Astrocyte (in vitro differentiated cells and primary cell): ENCODE measurements around the gene CPED1. TPM values are rescaled to one million over a fixed set of nuclear protein-coding genes. Genes with fewer than 3 reads are reported as not detected.
"Not testable (repeated sequence)": the region's sequence is repeated elsewhere in the genome, so short reads cannot be mapped to it uniquely, and the experiment has no call there.

Experiments
- DNase-seq: peaks from one replicate; pipeline ENCODE4 v3.0.0-alpha.2; 2010; ENCODE audit warnings: low read depth
- FAIRE-seq: peaks from 2 replicates; lab custom pipeline; 2011; peaks lifted over from hg19 to GRCh38; lab: Jason Lieb, UNC
- H2AFZ ChIP-seq: 2 replicates; pipeline ENCODE4 v1.6.0; 2012; ENCODE audit warnings: low read depth, low read length, inconsistent platforms
- H3K27ac ChIP-seq: 2 replicates; pipeline ENCODE4 v1.5.1; 2011; ENCODE audit warnings: low read depth, low read length, inconsistent platforms
- H3K27me3 ChIP-seq: 2 replicates; pipeline ENCODE4 v1.6.0; 2011; ENCODE audit warnings: low read length, inconsistent platforms; ENCODE audit not compliant: insufficient read depth
- H3K36me3 ChIP-seq: 2 replicates; pipeline ENCODE4 v1.5.1; 2011; ENCODE audit warnings: low read length, inconsistent platforms; ENCODE audit not compliant: insufficient read depth
- H3K4me1 ChIP-seq: 2 replicates; pipeline ENCODE4 v1.5.1; 2011; ENCODE audit warnings: low read length, inconsistent platforms; ENCODE audit not compliant: insufficient read depth
- H3K4me2 ChIP-seq: 2 replicates; pipeline ENCODE4 v1.6.0; 2012; ENCODE audit warnings: low read length, inconsistent platforms
- H3K4me3 ChIP-seq: 2 replicates; pipeline ENCODE4 v1.5.1; 2011; ENCODE audit warnings: low read depth, mild to moderate bottlenecking, low read length, inconsistent platforms; ENCODE audit not compliant: insufficient read depth
- H3K79me2 ChIP-seq: 2 replicates; pipeline ENCODE4 v1.6.0; 2012; ENCODE audit warnings: mild to moderate bottlenecking, low read length, inconsistent platforms; ENCODE audit not compliant: insufficient read depth
- H3K9ac ChIP-seq: 2 replicates; pipeline ENCODE4 v1.6.0; 2012; ENCODE audit warnings: mild to moderate bottlenecking, low read length, inconsistent platforms
- H3K9me3 ChIP-seq: 2 replicates; pipeline ENCODE4 v1.5.1; 2012; ENCODE audit warnings: low read depth, mild to moderate bottlenecking, low read length, inconsistent platforms; ENCODE audit not compliant: insufficient read depth
- H4K20me1 ChIP-seq: 2 replicates; pipeline ENCODE4 v1.6.0; 2012; ENCODE audit warnings: low read length, inconsistent platforms; ENCODE audit not compliant: insufficient read depth
- H3K27ac Mint-ChIP-seq: one replicate; pipeline ENCODE4 v1.8.0; 2021; ENCODE audit warnings: mild to moderate bottlenecking, mixed read lengths; ENCODE audit not compliant: unreplicated experiment
- H3K27me3 Mint-ChIP-seq: one replicate; pipeline ENCODE4 v1.8.0; 2021; ENCODE audit warnings: low read depth, mixed read lengths; ENCODE audit not compliant: unreplicated experiment
- H3K36me3 Mint-ChIP-seq: one replicate; pipeline ENCODE4 v1.8.0; 2021; ENCODE audit warnings: low read depth, mixed read lengths; ENCODE audit not compliant: unreplicated experiment
- H3K4me1 Mint-ChIP-seq: one replicate; pipeline ENCODE4 v1.8.0; 2021; ENCODE audit warnings: low read depth, mixed read lengths; ENCODE audit not compliant: unreplicated experiment
- H3K4me3 Mint-ChIP-seq: one replicate; pipeline ENCODE4 v1.8.0; 2021; ENCODE audit warnings: mild to moderate bottlenecking, moderate library complexity, mixed read lengths; ENCODE audit not compliant: unreplicated experiment
- H3K9me3 Mint-ChIP-seq: one replicate; pipeline ENCODE4 v1.8.0; 2021; ENCODE audit warnings: mild to moderate bottlenecking, mixed read lengths; ENCODE audit not compliant: unreplicated experiment
- EZH2 ChIP-seq: IDR thresholded peaks from 2 replicates; pipeline ENCODE4 v1.6.1; 2012; ENCODE audit warnings: mild to moderate bottlenecking, low read length, inconsistent platforms; ENCODE audit not compliant: insufficient read depth
- total RNA-seq: library from RNA; stranded (reverse); gene quantifications from 2 replicates; pipeline ENCODE4 v1.2.1, GENCODE V29; 2021
- TF ChIP-seq, protein P1 (sequence below): IDR thresholded peaks from 2 replicates; pipeline ENCODE4 v1.5.1; 2011; ENCODE audit warnings: low read depth, mild to moderate bottlenecking, inconsistent platforms, low read length, moderate library complexity; ENCODE audit not compliant: insufficient read depth

Gene CPED1
- total RNA-seq, 1 donor from 2014 or later, result 6.1 TPM

DNA sequence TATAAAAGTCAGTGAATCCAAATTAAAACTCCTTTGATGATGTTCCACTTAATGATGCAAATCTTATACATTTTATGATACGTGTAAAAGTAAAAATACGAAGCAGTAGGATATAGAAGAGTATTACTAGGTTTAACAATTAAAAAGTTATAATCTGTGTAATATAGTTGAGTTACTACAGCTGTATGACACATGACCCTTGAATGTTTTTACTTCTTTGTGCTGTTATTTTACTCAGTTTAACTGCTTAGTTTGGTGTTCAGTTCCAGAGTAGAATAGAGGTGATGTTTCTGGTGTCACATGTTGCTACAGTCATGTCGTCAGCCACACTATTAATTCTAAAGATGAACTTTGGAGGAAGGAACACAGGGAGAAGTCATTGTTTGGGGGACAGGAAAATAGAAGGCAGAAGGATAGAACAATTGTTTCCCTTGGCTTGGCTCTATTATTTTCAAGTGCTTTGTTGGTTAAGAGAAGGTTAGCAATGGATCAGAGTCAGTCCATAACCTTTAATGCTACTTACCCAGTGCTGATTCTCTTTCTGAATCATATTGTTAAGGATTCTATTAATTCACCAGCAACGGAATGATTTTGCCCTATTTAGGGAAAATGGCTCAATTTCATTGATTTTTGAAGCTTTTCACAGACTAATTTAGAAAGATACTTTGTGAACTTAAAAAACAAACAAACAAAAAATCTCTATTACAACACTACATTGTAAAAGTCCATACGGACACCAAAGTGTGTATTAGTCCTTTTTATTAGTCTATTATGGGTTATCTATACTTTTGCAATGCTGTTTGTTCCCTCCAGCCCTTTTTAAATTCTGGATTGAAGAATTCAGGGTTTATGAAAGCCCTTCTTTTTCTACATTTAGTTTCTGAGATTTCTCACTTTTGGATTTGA lies 73.4 kb downstream of the CPED1 start:
- Histone ChIP-seq H3K4me2 (no peak overlapping the region), H3K79me2 (no peaks in the 10 kb centered on the region), H4K20me1 (no peaks in the 10 kb centered on the region), H3K36me3 (no peaks in the 10 kb centered on the region), H3K4me3 (no peak overlapping the region), H3K9ac (no peak overlapping the region), H3K9me3 (no peaks in the 10 kb centered on the region), H3K27me3 (no peaks in the 10 kb centered on the region), H3K27ac (no peak overlapping the region), H2AFZ (no peak overlapping the region), H3K4me1 (no peaks in the 10 kb centered on the region)
- H3K27me3 Mint-ChIP-seq, result no peaks in the 10 kb centered on the region
- H3K27ac Mint-ChIP-seq, result no peak overlapping the region
- H3K4me1 Mint-ChIP-seq, result no peaks in the 10 kb centered on the region
- no peaks in the 10 kb centered on the region for H3K9me3 Mint-ChIP-seq
- FAIRE-seq (no peak), DNase-seq (no peak)
- H3K4me3 Mint-ChIP-seq, result no peak overlapping the region
- H3K36me3 Mint-ChIP-seq, result peaks cover 3% of the 10 kb centered on the region
- TF ChIP-seq EZH2, result no peak
- TF ChIP-seq, protein P1, sequence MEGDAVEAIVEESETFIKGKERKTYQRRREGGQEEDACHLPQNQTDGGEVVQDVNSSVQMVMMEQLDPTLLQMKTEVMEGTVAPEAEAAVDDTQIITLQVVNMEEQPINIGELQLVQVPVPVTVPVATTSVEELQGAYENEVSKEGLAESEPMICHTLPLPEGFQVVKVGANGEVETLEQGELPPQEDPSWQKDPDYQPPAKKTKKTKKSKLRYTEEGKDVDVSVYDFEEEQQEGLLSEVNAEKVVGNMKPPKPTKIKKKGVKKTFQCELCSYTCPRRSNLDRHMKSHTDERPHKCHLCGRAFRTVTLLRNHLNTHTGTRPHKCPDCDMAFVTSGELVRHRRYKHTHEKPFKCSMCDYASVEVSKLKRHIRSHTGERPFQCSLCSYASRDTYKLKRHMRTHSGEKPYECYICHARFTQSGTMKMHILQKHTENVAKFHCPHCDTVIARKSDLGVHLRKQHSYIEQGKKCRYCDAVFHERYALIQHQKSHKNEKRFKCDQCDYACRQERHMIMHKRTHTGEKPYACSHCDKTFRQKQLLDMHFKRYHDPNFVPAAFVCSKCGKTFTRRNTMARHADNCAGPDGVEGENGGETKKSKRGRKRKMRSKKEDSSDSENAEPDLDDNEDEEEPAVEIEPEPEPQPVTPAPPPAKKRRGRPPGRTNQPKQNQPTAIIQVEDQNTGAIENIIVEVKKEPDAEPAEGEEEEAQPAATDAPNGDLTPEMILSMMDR, result no peak

DNA sequence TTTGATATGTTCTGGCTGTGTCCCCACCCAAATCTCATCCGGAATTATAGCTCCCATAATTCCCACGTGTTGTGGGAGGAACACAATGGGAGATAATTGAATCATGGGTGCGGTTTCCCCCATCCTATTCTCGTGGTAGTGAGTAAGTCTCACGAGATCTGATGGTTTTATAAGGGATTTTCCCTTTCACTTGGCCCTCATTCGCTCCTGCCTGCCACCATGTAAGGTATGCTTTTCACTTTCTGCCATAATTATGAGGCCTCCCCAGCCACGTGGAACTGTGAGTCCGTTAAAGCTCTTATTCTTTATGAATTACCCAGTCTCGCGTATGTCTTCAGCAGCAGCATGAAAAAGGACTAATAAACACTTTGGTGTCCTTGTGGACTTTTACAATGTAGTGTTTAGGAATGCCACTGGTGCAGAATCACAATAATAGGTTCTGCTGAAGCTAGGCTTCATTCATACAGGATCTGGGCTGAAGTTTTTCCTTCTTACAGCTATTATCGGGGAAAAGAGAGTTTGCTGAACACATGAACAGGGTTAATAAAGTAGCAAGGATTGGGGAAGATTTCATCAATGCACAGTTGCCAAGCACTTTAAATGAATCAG lies 74.3 kb downstream of the CPED1 start:
- H4K20me1 ChIP-seq, result no peaks in the 10 kb centered on the region
- DNase-seq (no peak), FAIRE-seq (no peak)
- Mint-ChIP-seq H3K36me3 (peaks cover 3% of the 10 kb centered on the region), H3K9me3 (no peaks in the 10 kb centered on the region), H3K27ac (no peak overlapping the region), H3K4me1 (no peaks in the 10 kb centered on the region), H3K27me3 (no peaks in the 10 kb centered on the region), H3K4me3 (no peak overlapping the region)
- no peak overlapping the region for H3K27ac ChIP-seq
- H3K4me2 ChIP-seq, result no peak overlapping the region
- no peaks in the 10 kb centered on the region for H3K27me3 ChIP-seq
- H3K4me1 ChIP-seq, result no peaks in the 10 kb centered on the region
- no peak for TF ChIP-seq EZH2
- no peak overlapping the region for H2AFZ ChIP-seq
- no peaks in the 10 kb centered on the region for H3K9me3 ChIP-seq
- no peaks in the 10 kb centered on the region for H3K36me3 ChIP-seq
- no peak overlapping the region for H3K9ac ChIP-seq
- H3K4me3 ChIP-seq, result no peak overlapping the region
- H3K79me2 ChIP-seq, result no peaks in the 10 kb centered on the region

DNA sequence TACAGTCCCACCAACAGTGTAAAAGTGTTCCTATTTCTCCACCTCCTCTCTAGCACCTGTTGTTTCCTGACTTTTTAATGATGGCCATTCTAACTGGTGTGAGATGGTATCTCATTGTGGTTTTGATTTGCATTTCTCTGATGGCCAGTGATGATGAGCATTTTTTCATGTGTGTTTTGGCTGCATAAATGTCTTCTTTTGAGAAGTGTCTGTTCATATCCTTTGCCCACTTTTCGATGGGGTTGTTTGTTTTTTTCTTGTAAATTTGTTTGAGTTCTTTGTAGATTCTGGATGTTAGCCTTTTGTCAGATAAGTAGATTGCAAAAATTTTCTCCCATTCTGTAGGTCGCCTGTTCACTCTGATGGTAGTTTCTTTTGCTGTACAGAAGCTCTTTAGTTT lies 79.2 kb downstream of the CPED1 start:
- H3K4me3 Mint-ChIP-seq, H3K36me3 Mint-ChIP-seq, H3K27me3 ChIP-seq, H3K36me3 ChIP-seq, H3K27ac Mint-ChIP-seq, H3K4me1 Mint-ChIP-seq, H3K27me3 Mint-ChIP-seq, H2AFZ ChIP-seq, H3K4me2 ChIP-seq, FAIRE-seq, H3K27ac ChIP-seq, H3K79me2 ChIP-seq, H3K9ac ChIP-seq, H3K9me3 Mint-ChIP-seq, H4K20me1 ChIP-seq, H3K4me3 ChIP-seq, H3K4me1 ChIP-seq, DNase-seq, H3K9me3 ChIP-seq: not testable (repeated sequence)
